Measurements from ENCODE around the gene MT1A. TPM values are rescaled to one million over a fixed set of nuclear protein-coding genes. Genes with fewer than 3 reads are reported as not detected.
A peak's percentile ranks its signal among the peaks of the same experiment; 100 is the strongest.

The MT1A gene
- total RNA-seq, 2 donors from 2014 or later = not detected

GRCh38 chr16:56629531-56629930, 8.9 kb upstream of the MT1A start:
- ATAC-seq (no peak), DNase-seq (no peak)
- Mint-ChIP-seq H3K4me3 (no peak overlapping the region), H3K27ac (no peak overlapping the region), H3K27me3 (peaks cover 50% of the 10 kb centered on the region), H3K36me3 (ENCODE audit: low read depth) (peaks cover 3% of the 10 kb centered on the region), H3K4me1 (peaks cover 21% of the 10 kb centered on the region)
- no peaks in the 10 kb centered on the region for H3K9me3 ChIP-seq (ENCODE audit: control insufficient read depth, low read length, poor library complexity, severe bottlenecking)

GRCh38 chr16:56630134-56630533, 8.3 kb upstream of the MT1A start:
- H3K4me3 Mint-ChIP-seq = no peak overlapping the region
- no peak for DNase-seq
- H3K4me1 Mint-ChIP-seq = peaks cover 21% of the 10 kb centered on the region
- H3K27me3 Mint-ChIP-seq = peaks cover 54% of the 10 kb centered on the region
- H3K9me3 ChIP-seq (ENCODE audit: control insufficient read depth, low read length, poor library complexity, severe bottlenecking) = no peaks in the 10 kb centered on the region
- peaks cover 5% of the 10 kb centered on the region for H3K36me3 Mint-ChIP-seq (ENCODE audit: low read depth)
- peak; percentile 30 for ATAC-seq
- no peak overlapping the region for H3K27ac Mint-ChIP-seq

- ATAC-seq = no peak
- peak overlapping the region; percentile 79 for H3K4me3 Mint-ChIP-seq
- no peaks in the 10 kb centered on the region for H3K9me3 ChIP-seq (ENCODE audit: control insufficient read depth, low read length, poor library complexity, severe bottlenecking)
- H3K27me3 Mint-ChIP-seq = peaks cover 55% of the 10 kb centered on the region
- DNase-seq = no peak
- H3K36me3 Mint-ChIP-seq (ENCODE audit: low read depth) = peaks cover 5% of the 10 kb centered on the region
- H3K4me1 Mint-ChIP-seq = peaks cover 14% of the 10 kb centered on the region
- no peak overlapping the region for H3K27ac Mint-ChIP-seq
Observed at GRCh38 chr16:56631197-56631596, 7.3 kb upstream of the MT1A start.

- peak overlapping the region; percentile 79 for H3K4me3 Mint-ChIP-seq
- H3K27me3 Mint-ChIP-seq = peaks cover 61% of the 10 kb centered on the region
- DNase-seq (no peak), ATAC-seq (no peak)
- H3K4me1 Mint-ChIP-seq = peaks cover 15% of the 10 kb centered on the region
- no peak overlapping the region for H3K27ac Mint-ChIP-seq
- no peaks in the 10 kb centered on the region for H3K9me3 ChIP-seq (ENCODE audit: control insufficient read depth, low read length, poor library complexity, severe bottlenecking)
- H3K36me3 Mint-ChIP-seq (ENCODE audit: low read depth) = peaks cover 5% of the 10 kb centered on the region
Observed at GRCh38 chr16:56631832-56632155, 6.7 kb upstream of the MT1A start.

- Mint-ChIP-seq H3K27me3 (peaks cover 66% of the 10 kb centered on the region), H3K4me1 (peaks cover 15% of the 10 kb centered on the region), H3K4me3 (peak within 1 kb of the TSS; percentile 79), H3K36me3 (ENCODE audit: low read depth) (peaks cover 5% of the 10 kb centered on the region), H3K27ac (no peak within 1 kb of the TSS)
- no peaks in the 10 kb centered on the region for H3K9me3 ChIP-seq (ENCODE audit: control insufficient read depth, low read length, poor library complexity, severe bottlenecking)
- ATAC-seq = peak; percentile 30
- DNase-seq = no peak
Observed at GRCh38 chr16:56632156-56632847, 6.2 kb upstream of the MT1A start, which contains the start of gene MT1M. MT1M (plus strand) TSS chr16:56632659; CDS start chr16:56632732, 73 bp downstream.

GRCh38 chr16:56632848-56633365, 5.6 kb upstream of the MT1A start:
- H3K4me1 Mint-ChIP-seq = peaks cover 18% of the 10 kb centered on the region

GRCh38 chr16:56633535-56633934, 4.9 kb upstream of the MT1A start:
- no peak overlapping the region for H3K4me3 Mint-ChIP-seq
- peaks cover 76% of the 10 kb centered on the region for H3K27me3 Mint-ChIP-seq
- H3K36me3 Mint-ChIP-seq (ENCODE audit: low read depth) = peaks cover 8% of the 10 kb centered on the region
- no peaks in the 10 kb centered on the region for H3K9me3 ChIP-seq (ENCODE audit: control insufficient read depth, low read length, poor library complexity, severe bottlenecking)
- no peak for DNase-seq
- no peak for ATAC-seq
- peaks cover 21% of the 10 kb centered on the region for H3K4me1 Mint-ChIP-seq
- no peak overlapping the region for H3K27ac Mint-ChIP-seq

More at GRCh38 chr16:56632848-56633365, 5.6 kb upstream of the MT1A start:
- no peak for DNase-seq
- Mint-ChIP-seq H3K27ac (no peak overlapping the region), H3K27me3 (peaks cover 72% of the 10 kb centered on the region), H3K4me3 (peak overlapping the region; percentile 77), H3K36me3 (ENCODE audit: low read depth) (peaks cover 8% of the 10 kb centered on the region)
- ATAC-seq = no peak
- no peaks in the 10 kb centered on the region for H3K9me3 ChIP-seq (ENCODE audit: control insufficient read depth, low read length, poor library complexity, severe bottlenecking)

GRCh38 chr16:56634715-56635440, 3.6 kb upstream of the MT1A start:
- Mint-ChIP-seq H3K4me3 (peak overlapping the region; percentile 90), H3K27ac (peak overlapping the region; percentile 86), H3K36me3 (ENCODE audit: low read depth) (peaks cover 8% of the 10 kb centered on the region), H3K4me1 (peaks cover 23% of the 10 kb centered on the region), H3K27me3 (peaks cover 88% of the 10 kb centered on the region)
- H3K9me3 ChIP-seq (ENCODE audit: control insufficient read depth, low read length, poor library complexity, severe bottlenecking) = no peaks in the 10 kb centered on the region
- ATAC-seq = no peak
- DNase-seq = no peak

- Mint-ChIP-seq H3K4me1 (peaks cover 23% of the 10 kb centered on the region), H3K27me3 (peaks cover 90% of the 10 kb centered on the region), H3K36me3 (ENCODE audit: low read depth) (peaks cover 8% of the 10 kb centered on the region), H3K4me3 (peak overlapping the region; percentile 90), H3K27ac (peak overlapping the region; percentile 86)
- DNase-seq = no peak
- ATAC-seq = peak; percentile 31
- no peaks in the 10 kb centered on the region for H3K9me3 ChIP-seq (ENCODE audit: control insufficient read depth, low read length, poor library complexity, severe bottlenecking)
Observed at GRCh38 chr16:56635441-56635967, 3.0 kb upstream of the MT1A start.

- H3K27me3 Mint-ChIP-seq = peaks cover 83% of the 10 kb centered on the region
- peaks cover 6% of the 10 kb centered on the region for H3K36me3 Mint-ChIP-seq (ENCODE audit: low read depth)
- no peak overlapping the region for H3K27ac Mint-ChIP-seq
- H3K4me1 Mint-ChIP-seq = peaks cover 21% of the 10 kb centered on the region
- no peak overlapping the region for H3K4me3 Mint-ChIP-seq
- ATAC-seq = no peak
- no peaks in the 10 kb centered on the region for H3K9me3 ChIP-seq (ENCODE audit: control insufficient read depth, low read length, poor library complexity, severe bottlenecking)
- no peak for DNase-seq
Observed at GRCh38 chr16:56636616-56637413, 1.7 kb upstream of the MT1A start.

- Mint-ChIP-seq H3K27me3 (peaks cover 65% of the 10 kb centered on the region), H3K27ac (no peak overlapping the region), H3K4me1 (peaks cover 30% of the 10 kb centered on the region), H3K4me3 (no peak overlapping the region), H3K36me3 (ENCODE audit: low read depth) (peaks cover 5% of the 10 kb centered on the region)
- no peak for DNase-seq
- no peaks in the 10 kb centered on the region for H3K9me3 ChIP-seq (ENCODE audit: control insufficient read depth, low read length, poor library complexity, severe bottlenecking)
- no peak for ATAC-seq
Observed at GRCh38 chr16:56639045-56639444, 579 bp downstream of the MT1A start.

GRCh38 chr16:56640076-56640475, 1.6 kb downstream of the MT1A start:
- H3K27ac Mint-ChIP-seq = no peak overlapping the region
- no peak overlapping the region for H3K4me3 Mint-ChIP-seq
- H3K4me1 Mint-ChIP-seq = peaks cover 29% of the 10 kb centered on the region
- ATAC-seq (no peak), DNase-seq (no peak)
- peaks cover 3% of the 10 kb centered on the region for H3K36me3 Mint-ChIP-seq (ENCODE audit: low read depth)
- peaks cover 54% of the 10 kb centered on the region for H3K27me3 Mint-ChIP-seq
- H3K9me3 ChIP-seq (ENCODE audit: control insufficient read depth, low read length, poor library complexity, severe bottlenecking) = no peaks in the 10 kb centered on the region

GRCh38 chr16:56641166-56641565, 2.7 kb downstream of the MT1A start:
- Mint-ChIP-seq H3K36me3 (ENCODE audit: low read depth) (peaks cover 3% of the 10 kb centered on the region), H3K27ac (no peak overlapping the region), H3K27me3 (peaks cover 50% of the 10 kb centered on the region), H3K4me1 (peaks cover 28% of the 10 kb centered on the region), H3K4me3 (no peak overlapping the region)
- no peaks in the 10 kb centered on the region for H3K9me3 ChIP-seq (ENCODE audit: control insufficient read depth, low read length, poor library complexity, severe bottlenecking)
- ATAC-seq (no peak), DNase-seq (no peak)
